ENCODE data around the gene CTNNA1. TPM values are rescaled to one million over a fixed set of nuclear protein-coding genes. Genes with fewer than 3 reads are reported as not detected.

Gene CTNNA1
- total RNA-seq, 2 donors from 2014 or later, result 247 to 288 TPM

GRCh38 chr5:138927544-138927943 lies 174.3 kb downstream of the CTNNA1 start:
- no peaks in the 10 kb centered on the region for H3K9me3 ChIP-seq
- no peak overlapping the region for H3K4me3 ChIP-seq
- TF ChIP-seq CTCF (IDR thresholded peaks at IDR 0.05), result no peak
- DNase-seq (ENCODE audit: low spot score), result no peak
- peaks cover 0 to 41% of the 10 kb centered on the region in 2 donors for H3K4me1 ChIP-seq
- H3K27me3 ChIP-seq, result no peaks in the 10 kb centered on the region
- peaks cover 65% of the 10 kb centered on the region for H3K36me3 ChIP-seq
- peak overlapping the region; percentile 78 to 81 for H3K27ac ChIP-seq

GRCh38 chr5:138927979-138928378 lies 174.8 kb downstream of the CTNNA1 start:
- Histone ChIP-seq H3K36me3 (peaks cover 69% of the 10 kb centered on the region), H3K27ac (peak overlapping the region; percentile 78 to 81), H3K9me3 (no peaks in the 10 kb centered on the region), H3K4me1 (peaks cover 0 to 41% of the 10 kb centered on the region in 2 donors), H3K27me3 (no peaks in the 10 kb centered on the region), H3K4me3 (no peak overlapping the region)
- peak; percentile 77 for DNase-seq (ENCODE audit: low spot score)
- TF ChIP-seq CTCF (IDR thresholded peaks at IDR 0.05), result no peak

- TF ChIP-seq CTCF (IDR thresholded peaks at IDR 0.05), result no peak
- DNase-seq (ENCODE audit: low spot score), result no peak
- H3K9me3 ChIP-seq, result no peaks in the 10 kb centered on the region
- H3K4me1 ChIP-seq, result peaks cover 0 to 37% of the 10 kb centered on the region in 2 donors
- peak overlapping the region; percentile 78 to 81 for H3K27ac ChIP-seq
- no peak overlapping the region for H3K4me3 ChIP-seq
- H3K36me3 ChIP-seq, result peaks cover 83% of the 10 kb centered on the region
- H3K27me3 ChIP-seq, result no peaks in the 10 kb centered on the region
These were observed 176.3 kb downstream of the CTNNA1 start for GRCh38 chr5:138929571-138929955.

GRCh38 chr5:138930371-138931097 lies 177.3 kb downstream of the CTNNA1 start:
- no peak for TF ChIP-seq CTCF (IDR thresholded peaks at IDR 0.05)
- Histone ChIP-seq H3K27ac (peak overlapping the region; percentile 78 to 81), H3K9me3 (no peaks in the 10 kb centered on the region), H3K4me3 (no peak overlapping the region), H3K36me3 (peaks cover 81% of the 10 kb centered on the region), H3K27me3 (no peaks in the 10 kb centered on the region), H3K4me1 (peaks cover 0 to 37% of the 10 kb centered on the region in 2 donors)
- DNase-seq (ENCODE audit: low spot score), result no peak

GRCh38 chr5:138932171-138932810 lies 179.1 kb downstream of the CTNNA1 start:
- H3K36me3 ChIP-seq, result peaks cover 66% of the 10 kb centered on the region
- H3K9me3 ChIP-seq, result no peaks in the 10 kb centered on the region
- TF ChIP-seq CTCF (IDR thresholded peaks at IDR 0.05), result no peak
- H3K4me1 ChIP-seq, result peaks cover 0 to 45% of the 10 kb centered on the region in 2 donors
- H3K4me3 ChIP-seq, result no peak overlapping the region
- peak; percentile 52 for DNase-seq (ENCODE audit: low spot score)
- H3K27ac ChIP-seq, result no peak overlapping the region
- no peaks in the 10 kb centered on the region for H3K27me3 ChIP-seq
